Activated T-helper 2 cell treated with anti-CD3 and anti-CD28 coated beads, Interferon-gamma antibody, Interleukin-2, Interleukin-4, amounts not matched to agents 10 μg/mL and 5 μg/mL and 100 μg/mL, durations not matched to agents 14 hours and 24 hours and 36 hours (primary cell): ENCODE results near the gene ACOT6. TPM values are rescaled to one million over a fixed set of nuclear protein-coding genes. Genes with fewer than 3 reads are reported as not detected.
A peak's percentile ranks its signal among the peaks of the same experiment; 100 is the strongest.
"Not testable (repeated sequence)": the region's sequence is repeated elsewhere in the genome, so short reads cannot be mapped to it uniquely, and the experiment has no call there.

ENCODE experiments used
- DNase-seq: peaks from one replicate; pipeline ENCODE4 v3.0.0; 2021; ENCODE audit warnings: low spot score
- H3K27ac Mint-ChIP-seq: one replicate; pipeline ENCODE4 v1.8.0; 2021; ENCODE audit warnings: mixed read lengths
- H3K27me3 Mint-ChIP-seq: one replicate; pipeline ENCODE4 v1.8.0; 2021; ENCODE audit warnings: low read depth, mixed read lengths
- H3K36me3 Mint-ChIP-seq: one replicate; pipeline ENCODE4 v1.8.0; 2021; ENCODE audit warnings: low read depth, mixed read lengths
- H3K4me1 Mint-ChIP-seq: one replicate; pipeline ENCODE4 v1.8.0; 2021; ENCODE audit warnings: low read depth, mixed read lengths
- H3K4me3 Mint-ChIP-seq: one replicate; pipeline ENCODE4 v1.8.0; 2021; ENCODE audit warnings: low read depth, mild to moderate bottlenecking, moderate library complexity, mixed read lengths
- H3K9me3 Mint-ChIP-seq: one replicate; pipeline ENCODE4 v1.8.0; 2021; ENCODE audit warnings: mixed read lengths
- intact Hi-C: fragments of 100-400 bp; cut with micrococcal nuclease; formaldehyde crosslinking; loops from one replicate; pipeline ENCODE4 v1.15.1; 2023
- total RNA-seq: library from RNA; stranded (reverse); gene quantifications from 2 replicates; pipeline ENCODE4 v1.2.3, GENCODE V29; 2022

The ACOT6 gene
- total RNA-seq, 1 donor from 2014 or later = not detected

GRCh38 chr14:73576391-73576790 is 35.9 kb upstream of the ACOT6 start:
- Mint-ChIP-seq H3K4me1 (peaks cover 2% of the 10 kb centered on the region), H3K27ac (no peak overlapping the region), H3K36me3 (peaks cover 19% of the 10 kb centered on the region), H3K4me3 (no peak overlapping the region), H3K27me3 (no peaks in the 10 kb centered on the region), H3K9me3 (no peaks in the 10 kb centered on the region)
- intact Hi-C loops = no loop called here
- DNase-seq = no peak

DNA sequence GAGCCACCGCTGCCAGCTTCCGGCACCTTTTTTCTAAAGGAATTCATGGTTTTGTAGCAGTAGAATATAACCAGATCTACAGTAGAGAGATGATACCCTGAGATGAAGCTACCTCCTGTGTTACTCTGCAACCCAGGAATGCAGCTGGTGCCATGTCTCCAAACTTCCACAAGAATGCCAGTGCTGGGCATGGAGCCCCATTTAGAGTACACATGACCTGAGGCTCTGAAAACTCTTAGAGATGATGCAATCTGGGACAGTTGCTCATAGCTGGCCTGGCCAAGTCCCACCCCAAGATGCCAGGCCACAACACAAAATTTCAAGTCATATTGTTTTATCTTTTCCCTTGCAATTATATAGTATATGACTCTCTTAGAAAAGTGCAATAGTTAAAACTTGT is 35.1 kb upstream of the ACOT6 start:
- H3K27me3 Mint-ChIP-seq, intact Hi-C loops, H3K27ac Mint-ChIP-seq, DNase-seq, H3K4me1 Mint-ChIP-seq, H3K9me3 Mint-ChIP-seq, H3K4me3 Mint-ChIP-seq: not testable (repeated sequence)
- peaks cover 19% of the 10 kb centered on the region for H3K36me3 Mint-ChIP-seq

DNA sequence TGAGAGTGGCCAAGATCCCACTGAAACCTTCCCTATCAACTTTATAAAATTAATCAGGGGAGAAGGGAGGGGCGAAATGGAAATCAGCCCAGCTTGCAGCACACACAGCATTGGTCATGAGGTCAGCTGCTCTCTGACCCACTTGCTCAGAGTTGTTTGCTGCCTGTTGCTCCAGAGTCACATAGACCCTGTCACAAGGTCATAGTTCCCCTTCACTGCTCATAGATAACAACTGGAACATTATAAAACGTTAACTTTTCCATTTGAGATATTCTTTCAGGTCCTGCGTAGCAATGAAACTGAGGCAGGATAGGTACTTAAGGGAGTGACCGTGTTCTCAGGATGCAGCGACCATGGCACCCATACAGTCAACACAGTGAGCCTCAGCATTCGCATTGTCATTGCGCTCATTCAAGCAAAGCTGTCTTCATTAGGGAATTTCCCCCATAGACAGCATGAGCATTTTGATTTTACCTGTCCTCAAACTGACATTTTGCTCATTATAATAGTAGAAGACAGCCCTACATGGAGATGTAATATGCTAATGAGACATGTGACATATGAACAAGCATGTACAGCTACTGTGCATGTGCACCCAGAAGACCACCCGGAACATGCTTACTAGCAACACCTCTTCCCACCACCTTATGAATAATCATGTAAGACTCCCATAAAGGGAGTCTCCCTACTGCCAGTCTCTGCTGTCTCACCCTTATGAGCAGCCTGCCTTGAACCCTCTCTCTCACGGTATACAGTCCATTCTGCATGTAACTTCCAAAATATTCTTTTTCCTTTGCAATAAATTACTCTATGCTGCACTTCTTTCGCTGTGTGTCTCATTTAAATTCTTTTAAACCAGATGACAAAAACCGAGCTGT is 30.0 kb upstream of the ACOT6 start:
- H3K9me3 Mint-ChIP-seq, H3K27ac Mint-ChIP-seq, H3K4me1 Mint-ChIP-seq, H3K36me3 Mint-ChIP-seq, H3K4me3 Mint-ChIP-seq, intact Hi-C loops, DNase-seq, H3K27me3 Mint-ChIP-seq: not testable (repeated sequence)

- peaks cover 3% of the 10 kb centered on the region for H3K4me1 Mint-ChIP-seq
- no peak for DNase-seq
- H3K4me3 Mint-ChIP-seq = no peak overlapping the region
- peaks cover 13% of the 10 kb centered on the region for H3K27me3 Mint-ChIP-seq
- H3K36me3 Mint-ChIP-seq = no peaks in the 10 kb centered on the region
- intact Hi-C loops = no loop called here
- no peak overlapping the region for H3K27ac Mint-ChIP-seq
- no peaks in the 10 kb centered on the region for H3K9me3 Mint-ChIP-seq
Measured at GRCh38 chr14:73588695-73589094, 23.6 kb upstream of the ACOT6 start.

DNA sequence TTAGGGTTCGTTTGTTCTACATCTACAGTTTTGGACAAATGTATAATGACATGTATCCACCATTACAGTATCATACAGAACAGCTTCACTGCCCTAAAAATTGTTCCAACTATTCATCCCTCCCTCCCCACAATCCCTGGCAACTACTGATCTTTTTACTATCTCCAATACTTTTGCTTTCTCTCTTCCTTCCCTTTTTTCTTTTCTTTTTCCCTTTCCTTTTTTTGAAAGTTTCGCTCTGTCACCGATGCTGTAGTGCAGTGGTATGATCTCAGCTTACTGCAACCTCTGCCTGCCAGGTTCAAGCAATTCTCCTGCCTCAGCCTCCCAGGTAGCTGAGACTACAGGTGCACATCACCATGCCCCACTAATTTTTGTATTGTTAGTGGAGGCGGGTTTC is 23.2 kb upstream of the ACOT6 start:
- Mint-ChIP-seq H3K9me3 (no peaks in the 10 kb centered on the region), H3K27me3 (peaks cover 14% of the 10 kb centered on the region), H3K4me3 (no peak overlapping the region), H3K4me1 (peaks cover 3% of the 10 kb centered on the region), H3K27ac (no peak overlapping the region), H3K36me3 (no peaks in the 10 kb centered on the region)
- intact Hi-C loops = no loop called here
- no peak for DNase-seq

DNA sequence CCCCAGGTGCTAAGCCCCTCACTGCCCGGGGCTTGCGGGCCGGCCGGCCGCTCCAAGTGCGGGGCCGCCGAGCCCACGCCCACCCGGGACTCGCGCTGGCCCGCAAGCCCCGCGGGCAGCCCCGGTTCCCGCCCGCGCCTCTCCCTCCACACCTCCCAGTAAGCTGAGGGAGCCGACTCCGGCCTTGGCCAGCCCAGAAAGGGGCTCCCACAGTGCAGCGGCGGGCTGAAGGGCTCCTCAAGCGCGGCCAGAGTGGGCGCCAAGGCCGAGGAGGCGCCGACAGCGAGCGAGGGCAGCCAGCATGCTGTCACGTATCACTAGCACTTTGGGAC is 21.7 kb upstream of the ACOT6 start:
- H3K27me3 Mint-ChIP-seq = peaks cover 14% of the 10 kb centered on the region
- intact Hi-C loops, H3K36me3 Mint-ChIP-seq, H3K27ac Mint-ChIP-seq, H3K4me1 Mint-ChIP-seq, DNase-seq, H3K9me3 Mint-ChIP-seq: not testable (repeated sequence)
- H3K4me3 Mint-ChIP-seq = peak overlapping the region; percentile 62

GRCh38 chr14:73591690-73592449 is 20.4 kb upstream of the ACOT6 start, which contains the start of gene ACOT4:
TSS of gene ACOT4 (plus strand) at chr14:73591873. CDS start at chr14:73591960, 87 bp downstream.
- Mint-ChIP-seq H3K27ac (no peak within 1 kb of the TSS), H3K9me3 (no peaks in the 10 kb centered on the region)
- DNase-seq = peak; percentile 33

GRCh38 chr14:73594491-73594890 is 17.8 kb upstream of the ACOT6 start:
- no peaks in the 10 kb centered on the region for H3K36me3 Mint-ChIP-seq
- no peaks in the 10 kb centered on the region for H3K9me3 Mint-ChIP-seq
- no peak overlapping the region for H3K27ac Mint-ChIP-seq
- intact Hi-C loops = no loop called here
- H3K4me1 Mint-ChIP-seq = peaks cover 3% of the 10 kb centered on the region
- peaks cover 11% of the 10 kb centered on the region for H3K27me3 Mint-ChIP-seq
- DNase-seq = no peak
- no peak overlapping the region for H3K4me3 Mint-ChIP-seq

More at GRCh38 chr14:73591690-73592449, 20.4 kb upstream of the ACOT6 start, which contains the start of gene ACOT4:
- Mint-ChIP-seq H3K4me1 (peaks cover 3% of the 10 kb centered on the region), H3K4me3 (peak within 1 kb of the TSS; percentile 62), H3K36me3 (no peaks in the 10 kb centered on the region), H3K27me3 (peaks cover 14% of the 10 kb centered on the region)
- intact Hi-C loops = no loop called here

DNA sequence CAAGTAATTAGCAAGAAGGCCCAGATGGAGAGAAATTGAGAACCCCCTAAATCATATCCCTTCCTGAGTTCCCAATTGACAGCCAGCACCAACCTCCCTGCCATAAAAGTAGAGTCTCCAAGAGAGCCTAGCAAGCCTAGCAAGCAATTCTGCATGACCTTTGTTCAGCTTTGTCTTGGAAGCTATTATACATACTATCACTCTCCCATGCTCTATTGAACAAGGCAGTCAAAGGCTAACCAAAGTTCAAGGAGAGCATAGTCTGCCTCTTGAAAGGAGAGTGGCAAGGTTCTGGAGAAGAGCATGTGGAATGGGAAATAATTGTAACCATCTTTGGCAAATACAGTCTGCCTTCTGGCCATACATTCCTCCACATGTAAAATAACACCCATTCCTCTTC is 12.8 kb upstream of the ACOT6 start:
- Mint-ChIP-seq H3K4me1 (no peaks in the 10 kb centered on the region), H3K9me3 (no peaks in the 10 kb centered on the region), H3K27me3 (no peaks in the 10 kb centered on the region), H3K27ac (no peak overlapping the region), H3K4me3 (no peak overlapping the region), H3K36me3 (no peaks in the 10 kb centered on the region)
- no peak for DNase-seq
- intact Hi-C loops = no loop called here

DNA sequence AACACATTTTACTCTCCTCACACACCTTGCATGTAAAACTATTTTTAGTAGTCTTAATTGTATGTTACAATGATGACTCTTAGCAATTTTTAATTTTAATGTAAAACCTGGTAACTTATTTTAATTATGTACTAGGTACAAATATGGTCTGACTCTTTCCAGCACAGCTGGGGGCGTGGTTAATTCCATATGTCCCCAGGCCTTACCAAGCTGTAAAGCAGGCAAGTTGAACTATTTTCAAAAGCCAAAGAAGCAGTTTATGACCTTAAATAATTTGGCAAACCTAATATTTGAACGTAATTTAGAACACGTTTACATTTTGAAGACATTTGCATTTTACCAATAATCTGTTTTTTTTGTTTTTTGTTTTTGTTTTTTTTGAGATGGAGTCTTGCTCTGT is 9.3 kb upstream of the ACOT6 start:
- Mint-ChIP-seq H3K36me3 (no peaks in the 10 kb centered on the region), H3K27ac (no peak overlapping the region), H3K9me3 (no peaks in the 10 kb centered on the region), H3K27me3 (peaks cover 2% of the 10 kb centered on the region), H3K4me3 (no peak overlapping the region), H3K4me1 (no peaks in the 10 kb centered on the region)
- intact Hi-C loops = loop anchor here (1.0 kb wide), 1 partner anchor 8 kb away; no protein-coding TSS in a partner anchor
- DNase-seq = no peak

DNA sequence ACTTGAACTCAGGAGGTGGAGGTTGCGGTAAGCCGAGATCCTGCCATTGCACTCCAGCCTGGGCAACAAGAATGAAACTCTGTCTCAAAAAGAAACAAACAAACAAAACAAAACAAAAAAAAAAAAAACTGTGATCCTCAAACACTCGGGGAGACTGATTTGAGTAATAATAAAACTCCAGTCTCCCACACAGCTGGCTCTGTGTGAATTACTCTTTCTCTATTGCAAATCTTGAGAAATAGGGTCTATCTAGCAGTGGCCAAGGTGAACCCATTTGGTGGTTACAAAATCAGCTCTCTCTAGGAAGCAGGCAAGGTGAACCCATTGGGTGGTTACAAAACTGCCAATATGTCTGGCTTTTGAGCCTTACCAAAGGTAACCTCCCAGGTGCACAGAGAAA is 6.0 kb upstream of the ACOT6 start:
- no peak overlapping the region for H3K4me3 Mint-ChIP-seq
- intact Hi-C loops = no loop called here
- no peak for DNase-seq
- H3K4me1 Mint-ChIP-seq = no peaks in the 10 kb centered on the region
- H3K9me3 Mint-ChIP-seq = no peaks in the 10 kb centered on the region
- peaks cover 4% of the 10 kb centered on the region for H3K27me3 Mint-ChIP-seq
- no peak overlapping the region for H3K27ac Mint-ChIP-seq
- H3K36me3 Mint-ChIP-seq = peaks cover 3% of the 10 kb centered on the region

GRCh38 chr14:73607241-73607640 is 5.1 kb upstream of the ACOT6 start:
- intact Hi-C loops = no loop called here
- Mint-ChIP-seq H3K27ac (no peak overlapping the region), H3K36me3 (peaks cover 3% of the 10 kb centered on the region), H3K4me3 (no peak overlapping the region), H3K27me3 (peaks cover 6% of the 10 kb centered on the region), H3K9me3 (no peaks in the 10 kb centered on the region), H3K4me1 (no peaks in the 10 kb centered on the region)
- DNase-seq = no peak

GRCh38 chr14:73610687-73611086 is 1.6 kb upstream of the ACOT6 start:
- Mint-ChIP-seq H3K9me3 (no peaks in the 10 kb centered on the region), H3K27me3 (peaks cover 10% of the 10 kb centered on the region), H3K36me3 (peaks cover 3% of the 10 kb centered on the region), H3K4me3 (no peak overlapping the region), H3K27ac (no peak overlapping the region), H3K4me1 (peaks cover 3% of the 10 kb centered on the region)
- intact Hi-C loops = loop anchor here (1.0 to 10.0 kb wide), 2 partner anchors 8 to 46 kb away; partner anchors contain the start of gene ACOT2
- DNase-seq = no peak
